ENCODE data around the gene EPS15.
"Not testable (repeated sequence)": the region's sequence is repeated elsewhere in the genome, so short reads cannot be mapped to it uniquely, and the experiment has no call there.

EPS15 gene

DNA sequence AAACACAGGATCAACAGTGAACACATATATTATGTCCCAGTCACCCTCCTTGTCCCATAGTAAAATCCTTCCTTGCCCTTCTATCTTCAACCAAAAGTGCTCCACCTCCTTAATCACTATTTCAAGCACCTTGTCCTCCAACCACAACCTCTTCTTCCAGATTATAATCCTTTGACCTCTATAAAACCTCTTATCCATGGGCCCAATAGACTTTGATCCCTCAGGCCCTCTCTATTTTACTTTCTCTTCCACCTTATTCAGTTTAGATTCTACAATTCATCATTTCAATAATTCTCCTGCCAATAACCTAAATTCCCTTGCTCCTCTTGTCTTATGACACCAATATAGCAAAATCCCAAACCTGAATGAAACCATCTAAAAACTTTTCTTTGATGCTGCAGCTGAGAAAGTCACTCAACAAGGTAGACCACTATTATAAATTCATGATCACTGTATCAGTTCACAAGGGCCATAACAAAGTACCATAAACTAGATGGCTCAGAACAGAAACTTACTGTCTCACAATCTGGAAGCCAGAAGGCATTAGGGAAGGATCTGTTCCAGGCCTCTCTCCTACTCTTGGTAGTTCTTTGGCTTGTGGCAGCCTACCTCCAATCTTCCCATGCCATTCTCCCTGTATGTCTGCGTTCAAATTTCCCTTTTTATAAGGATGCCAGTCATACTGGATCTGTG, 24.8 kb downstream of the EPS15 start:
- Histone ChIP-seq H3K27me3 (ENCODE audit: insufficient read depth, low read length) (no peaks in the 10 kb centered on the region), H3K4me1 (ENCODE audit: insufficient read depth, low read length) (peaks cover 4% of the 10 kb centered on the region), H3K36me3 (ENCODE audit: insufficient read depth, low read length) (no peaks in the 10 kb centered on the region), H3K4me3 (ENCODE audit: low read length) (no peak overlapping the region), H3K9me3 (ENCODE audit: low read length) (no peaks in the 10 kb centered on the region), H2AFZ (ENCODE audit: low read depth, low read length) (no peak overlapping the region)

DNA sequence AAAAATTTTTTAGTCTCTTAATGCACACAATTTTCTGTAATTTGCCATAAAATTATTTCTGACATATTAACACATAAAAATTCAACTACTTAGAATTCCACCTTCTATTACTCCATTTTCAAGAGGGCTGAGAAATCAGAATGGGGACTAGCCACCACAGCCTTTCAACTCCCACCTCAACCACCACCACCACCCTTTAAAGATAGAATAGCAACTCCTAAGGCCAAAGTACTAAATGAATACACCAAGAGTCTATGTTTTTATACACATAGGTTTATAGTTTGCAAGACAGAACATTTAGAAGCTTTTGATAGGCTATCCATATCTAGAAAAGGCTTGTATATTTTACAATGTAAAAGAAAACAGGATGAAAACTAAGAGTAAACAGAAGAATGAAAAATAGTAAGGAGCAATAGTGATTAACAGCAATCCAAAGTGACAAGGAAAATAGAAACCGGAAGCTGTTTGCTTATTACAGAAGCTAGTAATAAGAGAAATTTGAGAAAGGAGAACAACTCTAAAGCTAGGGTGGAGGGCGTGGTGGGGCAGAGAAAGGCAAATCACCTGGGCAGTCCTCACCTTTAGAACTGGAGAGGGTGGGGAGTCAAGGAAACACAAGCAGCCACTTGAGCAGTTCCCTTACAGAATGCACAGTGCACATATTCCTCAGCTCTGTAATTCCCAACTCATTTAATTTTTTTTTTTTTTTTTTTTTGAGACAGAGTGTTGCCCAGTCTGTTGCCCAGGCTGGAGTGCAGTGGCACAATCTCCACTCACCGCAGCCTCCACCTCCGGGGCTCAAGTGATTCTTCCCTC, 27.7 kb downstream of the EPS15 start:
- peaks cover 4% of the 10 kb centered on the region for H3K4me1 ChIP-seq (ENCODE audit: insufficient read depth, low read length)
- H2AFZ ChIP-seq (ENCODE audit: low read depth, low read length) = no peak overlapping the region
- H3K4me3 ChIP-seq (ENCODE audit: low read length) = no peak overlapping the region
- no peaks in the 10 kb centered on the region for H3K27me3 ChIP-seq (ENCODE audit: insufficient read depth, low read length)
- H3K36me3 ChIP-seq (ENCODE audit: insufficient read depth, low read length) = no peaks in the 10 kb centered on the region
- no peaks in the 10 kb centered on the region for H3K9me3 ChIP-seq (ENCODE audit: low read length)

DNA sequence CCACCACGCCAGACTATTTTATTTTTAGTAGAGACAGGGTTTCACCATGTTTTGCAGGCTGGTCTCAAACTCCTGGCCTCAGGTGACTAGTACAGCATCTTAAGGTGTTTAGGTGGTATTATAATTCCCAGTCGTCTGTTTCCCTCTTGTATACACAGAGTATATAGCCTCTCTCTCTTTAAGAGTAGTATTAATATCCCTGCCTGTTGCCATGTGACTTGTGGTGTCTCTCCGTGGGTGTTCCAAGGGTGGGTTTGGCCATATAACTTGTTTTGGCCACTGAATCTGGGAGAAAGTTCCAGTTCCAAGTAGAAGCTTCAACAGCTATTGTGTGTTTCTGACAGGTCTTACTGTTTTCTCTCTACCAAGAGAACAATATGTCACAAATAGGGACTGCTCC, 29.6 kb downstream of the EPS15 start:
- Histone ChIP-seq H3K36me3 (ENCODE audit: insufficient read depth, low read length) (no peaks in the 10 kb centered on the region), H3K9me3 (ENCODE audit: low read length) (no peaks in the 10 kb centered on the region), H3K27me3 (ENCODE audit: insufficient read depth, low read length) (no peaks in the 10 kb centered on the region), H2AFZ (ENCODE audit: low read depth, low read length) (no peak overlapping the region), H3K4me3 (ENCODE audit: low read length) (no peak overlapping the region), H3K4me1 (ENCODE audit: insufficient read depth, low read length) (peaks cover 2% of the 10 kb centered on the region)

DNA sequence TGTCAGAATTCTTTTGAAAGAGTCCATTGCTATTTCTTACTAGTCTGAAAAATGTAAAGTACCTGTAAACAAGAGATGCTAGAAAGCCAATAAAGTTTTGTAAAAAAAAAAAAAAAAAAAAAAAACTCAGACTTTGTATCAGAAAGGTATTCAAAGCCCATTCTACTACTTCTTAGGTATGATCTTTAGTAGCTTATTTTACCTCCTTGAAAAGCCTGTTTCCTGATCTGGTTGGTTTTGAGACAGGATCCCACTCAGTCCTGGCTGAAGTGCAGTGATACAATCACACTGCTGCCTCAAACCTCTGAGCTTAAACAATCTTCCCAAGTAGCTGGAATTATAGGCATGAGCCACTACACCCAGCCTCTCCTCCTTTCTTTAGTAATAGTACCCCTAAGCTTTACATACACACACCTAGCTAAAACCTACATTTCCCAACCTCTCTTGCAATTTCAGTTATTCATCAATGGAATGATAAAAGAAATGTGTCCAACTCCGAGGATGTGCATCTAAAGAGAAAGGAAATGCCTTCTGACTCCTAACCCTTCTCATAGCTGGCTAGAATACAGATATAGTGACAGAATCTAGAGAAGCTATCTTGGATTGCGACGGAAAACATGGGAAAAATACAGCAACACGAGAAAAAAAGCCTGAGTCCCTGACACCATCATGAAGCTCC, 30.6 kb downstream of the EPS15 start:
- no peak overlapping the region for H2AFZ ChIP-seq (ENCODE audit: low read depth, low read length)
- H3K4me3 ChIP-seq (ENCODE audit: low read length) = no peak overlapping the region
- H3K4me1 ChIP-seq (ENCODE audit: insufficient read depth, low read length) = no peaks in the 10 kb centered on the region
- no peaks in the 10 kb centered on the region for H3K36me3 ChIP-seq (ENCODE audit: insufficient read depth, low read length)
- H3K27me3 ChIP-seq (ENCODE audit: insufficient read depth, low read length) = no peaks in the 10 kb centered on the region
- no peaks in the 10 kb centered on the region for H3K9me3 ChIP-seq (ENCODE audit: low read length)

DNA sequence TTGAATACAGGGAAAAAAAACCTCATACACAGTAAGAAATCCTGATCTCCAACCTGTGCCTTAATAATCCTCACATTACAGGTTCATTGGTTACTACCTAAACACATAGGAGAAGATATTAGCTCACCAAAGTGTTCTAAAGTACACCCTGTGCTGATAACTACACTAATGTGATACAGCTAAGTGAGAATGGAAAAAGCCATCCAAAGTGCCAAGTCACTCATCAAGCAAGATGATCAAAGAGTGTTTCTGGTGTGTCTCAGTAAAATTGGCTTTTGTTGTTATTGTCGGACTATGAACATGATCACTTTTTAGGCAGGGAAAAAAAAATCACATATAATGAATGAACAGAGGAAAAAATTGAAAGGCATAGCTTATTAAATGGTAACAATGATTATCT, 31.4 kb downstream of the EPS15 start:
- H3K9me3 ChIP-seq (ENCODE audit: low read length) = no peaks in the 10 kb centered on the region
- H3K4me1 ChIP-seq (ENCODE audit: insufficient read depth, low read length) = no peaks in the 10 kb centered on the region
- no peaks in the 10 kb centered on the region for H3K36me3 ChIP-seq (ENCODE audit: insufficient read depth, low read length)
- no peak overlapping the region for H2AFZ ChIP-seq (ENCODE audit: low read depth, low read length)
- H3K4me3 ChIP-seq (ENCODE audit: low read length) = no peak overlapping the region
- H3K27me3 ChIP-seq (ENCODE audit: insufficient read depth, low read length) = no peaks in the 10 kb centered on the region

DNA sequence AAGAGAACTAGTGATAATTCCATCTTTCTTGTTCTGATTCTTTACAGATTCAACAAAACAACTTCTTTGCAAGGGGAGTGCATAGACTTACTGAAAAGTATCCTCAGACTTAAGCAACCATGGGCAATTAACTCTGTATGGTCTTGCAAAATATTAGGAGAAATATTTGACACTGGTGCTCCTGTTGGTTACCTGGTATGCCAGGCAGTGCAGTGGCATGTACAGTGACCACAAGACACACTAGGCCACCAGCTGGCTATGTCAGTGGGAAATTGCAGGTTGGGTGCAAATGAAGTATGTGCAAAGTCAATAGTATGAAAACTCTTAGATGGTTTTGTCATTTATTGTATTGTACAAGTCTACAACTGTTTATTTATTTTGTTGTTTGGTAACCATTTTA, 34.5 kb downstream of the EPS15 start:
- Histone ChIP-seq H3K27me3 (ENCODE audit: insufficient read depth, low read length) (no peaks in the 10 kb centered on the region), H3K9me3 (ENCODE audit: low read length) (no peaks in the 10 kb centered on the region), H3K36me3 (ENCODE audit: insufficient read depth, low read length) (peaks cover 5% of the 10 kb centered on the region), H2AFZ (ENCODE audit: low read depth, low read length) (no peak overlapping the region), H3K4me1 (ENCODE audit: insufficient read depth, low read length) (no peaks in the 10 kb centered on the region), H3K4me3 (ENCODE audit: low read length) (no peak overlapping the region)

DNA sequence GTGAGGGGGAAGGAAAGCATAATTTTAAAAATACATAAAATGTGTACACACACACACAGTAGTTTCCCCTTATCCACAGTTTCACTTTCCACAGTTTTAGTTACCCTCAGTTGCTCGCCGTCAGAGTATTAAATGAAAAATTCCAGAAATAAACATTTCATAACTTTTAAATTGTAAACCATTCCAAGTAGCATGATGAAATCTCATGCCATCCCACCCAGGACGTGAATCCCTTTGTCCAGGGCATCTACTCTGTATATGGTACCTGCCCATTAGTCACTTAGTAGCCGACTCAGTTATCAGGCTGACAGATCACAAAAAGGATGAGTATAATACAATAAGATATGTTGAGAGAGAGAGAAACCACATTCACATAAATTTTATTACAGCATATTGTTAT, 36.2 kb downstream of the EPS15 start:
- Histone ChIP-seq H3K4me1 (ENCODE audit: insufficient read depth, low read length) (no peaks in the 10 kb centered on the region), H2AFZ (ENCODE audit: low read depth, low read length) (no peak overlapping the region), H3K4me3 (ENCODE audit: low read length) (no peak overlapping the region), H3K9me3 (ENCODE audit: low read length) (no peaks in the 10 kb centered on the region), H3K27me3 (ENCODE audit: insufficient read depth, low read length) (no peaks in the 10 kb centered on the region), H3K36me3 (ENCODE audit: insufficient read depth, low read length) (peaks cover 5% of the 10 kb centered on the region)

DNA sequence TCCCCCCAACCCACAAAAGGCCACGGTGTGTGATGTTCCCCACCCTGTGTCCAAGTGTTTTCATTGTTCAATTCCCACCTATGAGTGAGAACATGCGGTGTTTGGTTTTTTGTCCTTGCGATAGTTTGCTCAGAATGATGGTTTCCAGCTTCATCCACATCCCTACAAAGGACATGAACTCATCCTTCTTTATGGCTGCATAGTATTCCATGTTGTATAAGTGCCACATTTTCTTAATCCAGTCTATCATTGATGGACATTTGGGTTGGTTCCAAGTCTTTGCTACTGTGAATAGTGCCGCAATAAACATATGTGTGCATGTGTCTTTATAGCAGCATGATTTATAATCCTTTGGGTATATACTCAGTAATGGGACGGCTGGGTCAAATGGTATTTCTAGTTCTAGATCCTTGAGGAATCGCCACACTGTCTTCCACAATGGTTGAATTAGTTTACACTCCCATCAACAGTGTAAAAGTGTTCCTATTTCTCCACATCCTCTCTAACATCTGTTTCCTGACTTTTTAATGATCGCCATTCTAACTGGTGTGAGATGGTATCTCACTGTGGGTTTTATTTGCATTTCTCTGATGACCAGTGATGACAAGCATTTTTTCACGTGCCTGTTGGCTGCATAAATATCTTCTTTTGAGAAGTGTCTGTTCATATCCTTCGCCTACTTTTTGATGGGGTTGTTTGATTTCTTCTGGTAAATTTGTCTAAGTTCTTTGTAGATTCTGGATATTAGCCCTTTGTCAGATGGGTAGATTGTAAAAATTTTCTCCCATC, 44.0 kb downstream of the EPS15 start:
- not testable (repeated sequence) for H3K4me1 ChIP-seq (ENCODE audit: insufficient read depth, low read length); H3K4me3 ChIP-seq (ENCODE audit: low read length); H3K9me3 ChIP-seq (ENCODE audit: low read length); H2AFZ ChIP-seq (ENCODE audit: low read depth, low read length); H3K27me3 ChIP-seq (ENCODE audit: insufficient read depth, low read length)
- H3K36me3 ChIP-seq (ENCODE audit: insufficient read depth, low read length) = peaks cover 13% of the 10 kb centered on the region

DNA sequence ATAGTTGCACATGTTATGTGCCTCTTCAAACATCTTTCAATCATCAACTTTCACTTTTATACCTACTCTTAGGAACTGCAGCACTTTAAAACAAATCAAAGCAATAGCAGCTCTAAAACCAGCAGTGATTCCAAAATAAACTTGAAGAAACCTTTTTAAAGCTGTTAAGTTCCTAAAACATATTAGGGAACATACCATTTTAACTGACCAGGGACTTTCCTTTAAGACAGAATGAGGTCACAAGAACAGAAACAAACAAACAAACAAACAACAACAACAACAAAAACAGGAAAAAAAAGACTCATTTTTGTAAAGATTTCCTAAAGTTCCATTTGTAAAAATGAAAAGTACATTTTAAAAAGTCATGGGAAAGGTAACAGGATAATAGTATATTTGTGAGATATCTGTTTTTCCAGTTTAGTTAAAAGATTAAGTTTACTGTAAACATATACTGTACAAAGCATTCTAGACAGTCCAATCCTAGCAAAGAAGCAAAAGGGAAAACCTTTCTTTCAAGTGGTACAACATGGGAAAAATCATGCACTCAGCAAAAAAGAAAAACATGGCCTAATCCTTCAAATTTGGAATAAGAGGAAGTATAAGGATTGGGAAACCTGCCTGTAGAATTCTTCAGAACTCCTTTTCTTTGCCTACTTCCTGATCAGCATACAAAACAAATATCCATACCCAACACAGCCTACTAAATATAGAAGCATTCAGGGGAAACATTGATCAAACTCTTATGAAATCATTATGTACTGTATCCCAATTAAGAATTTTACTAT, 45.5 kb downstream of the EPS15 start:
- no peak overlapping the region for H3K4me3 ChIP-seq (ENCODE audit: low read length)
- no peaks in the 10 kb centered on the region for H3K9me3 ChIP-seq (ENCODE audit: low read length)
- H3K27me3 ChIP-seq (ENCODE audit: insufficient read depth, low read length) = no peaks in the 10 kb centered on the region
- peaks cover 2% of the 10 kb centered on the region for H3K4me1 ChIP-seq (ENCODE audit: insufficient read depth, low read length)
- H2AFZ ChIP-seq (ENCODE audit: low read depth, low read length) = no peak overlapping the region
- H3K36me3 ChIP-seq (ENCODE audit: insufficient read depth, low read length) = peaks cover 11% of the 10 kb centered on the region

DNA sequence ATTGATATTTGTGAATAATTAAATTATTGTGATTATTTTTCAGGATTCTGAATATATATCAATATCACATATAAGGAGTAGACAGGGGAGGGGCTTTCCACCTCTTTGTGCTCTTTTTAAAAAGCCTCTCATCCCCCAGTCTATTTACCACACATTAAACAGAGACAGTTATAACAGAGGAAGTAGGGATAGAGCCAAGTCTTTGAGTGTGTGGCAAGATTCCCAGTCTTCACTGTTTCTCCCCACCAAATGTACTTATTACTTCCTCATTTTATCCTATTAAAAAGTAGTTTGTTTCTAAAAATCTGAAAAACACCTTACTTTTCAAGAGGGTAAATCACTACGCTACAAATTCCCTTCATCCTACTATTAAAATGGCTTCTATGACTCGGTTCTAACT, 46.7 kb downstream of the EPS15 start:
- Histone ChIP-seq H3K4me3 (ENCODE audit: low read length) (no peak overlapping the region), H2AFZ (ENCODE audit: low read depth, low read length) (no peak overlapping the region), H3K27me3 (ENCODE audit: insufficient read depth, low read length) (no peaks in the 10 kb centered on the region), H3K36me3 (ENCODE audit: insufficient read depth, low read length) (peaks cover 11% of the 10 kb centered on the region), H3K9me3 (ENCODE audit: low read length) (no peaks in the 10 kb centered on the region), H3K4me1 (ENCODE audit: insufficient read depth, low read length) (peaks cover 2% of the 10 kb centered on the region)

DNA sequence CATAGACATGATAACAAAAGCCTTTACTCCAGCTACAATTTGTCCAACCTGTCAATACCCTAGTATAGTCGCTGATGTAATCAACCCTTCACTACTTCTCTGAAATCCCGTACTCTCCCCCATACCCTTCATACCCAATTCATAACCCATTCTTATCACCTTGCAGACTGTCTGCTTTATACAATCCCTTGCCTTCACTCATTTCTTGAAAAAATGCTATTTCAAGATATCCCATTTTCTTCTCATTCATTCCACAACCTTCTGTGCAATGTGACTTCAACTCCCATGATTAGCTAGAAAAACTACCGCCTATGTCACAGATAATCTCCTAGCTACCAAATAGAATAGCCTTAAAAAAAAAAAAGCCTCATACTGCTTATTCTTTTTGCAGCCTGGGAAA, 49.5 kb downstream of the EPS15 start:
- Histone ChIP-seq H3K9me3 (ENCODE audit: low read length) (no peaks in the 10 kb centered on the region), H2AFZ (ENCODE audit: low read depth, low read length) (no peak overlapping the region), H3K4me1 (ENCODE audit: insufficient read depth, low read length) (peaks cover 2% of the 10 kb centered on the region)

DNA sequence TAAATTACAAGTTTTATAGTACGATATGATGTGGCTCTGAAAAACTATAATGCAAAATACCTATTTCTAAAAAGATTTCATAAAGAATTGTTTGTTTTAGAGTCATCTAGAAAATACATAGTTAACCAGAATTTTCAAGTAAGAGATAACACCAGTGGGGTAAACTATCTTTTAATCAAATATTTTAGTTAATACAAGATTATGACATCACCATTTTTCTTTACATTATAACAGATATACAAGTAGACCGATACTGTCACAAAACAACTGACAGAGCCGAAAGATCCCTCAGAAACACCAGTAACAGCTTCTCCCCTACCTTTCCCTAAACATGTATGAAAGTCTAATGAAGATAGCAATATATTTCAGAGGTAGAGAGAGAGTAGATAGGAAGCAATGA, 54.2 kb downstream of the EPS15 start:
- Histone ChIP-seq H3K9me3 (ENCODE audit: low read length) (no peaks in the 10 kb centered on the region), H2AFZ (ENCODE audit: low read depth, low read length) (no peak overlapping the region), H3K4me1 (ENCODE audit: insufficient read depth, low read length) (peaks cover 1% of the 10 kb centered on the region), H3K36me3 (ENCODE audit: insufficient read depth, low read length) (peaks cover 3% of the 10 kb centered on the region), H3K27me3 (ENCODE audit: insufficient read depth, low read length) (no peaks in the 10 kb centered on the region), H3K4me3 (ENCODE audit: low read length) (no peak overlapping the region)

More for the DNA sequence above, 49.5 kb downstream of the EPS15 start:
- H3K27me3 ChIP-seq (ENCODE audit: insufficient read depth, low read length) = no peaks in the 10 kb centered on the region
- no peak overlapping the region for H3K4me3 ChIP-seq (ENCODE audit: low read length)
- H3K36me3 ChIP-seq (ENCODE audit: insufficient read depth, low read length) = peaks cover 11% of the 10 kb centered on the region

All from neuron (in vitro differentiated cells).